Stimulated activated CD4-positive, alpha-beta T cell treated with anti-CD3 and anti-CD28 coated beads, TNF-alpha, amount 100 ng/mL, for 24 hours (primary cell): Measurements from ENCODE around the gene GDA.
"Not testable (repeated sequence)": the region's sequence is repeated elsewhere in the genome, so short reads cannot be mapped to it uniquely, and the experiment has no call there.

ENCODE experiments used
- DNase-seq, 3 experiments: peaks; one replicate each; pipeline ENCODE4 v3.0.0-alpha.2; 2020; ENCODE audit warnings: low read depth in 3 of 3

Gene GDA

DNA sequence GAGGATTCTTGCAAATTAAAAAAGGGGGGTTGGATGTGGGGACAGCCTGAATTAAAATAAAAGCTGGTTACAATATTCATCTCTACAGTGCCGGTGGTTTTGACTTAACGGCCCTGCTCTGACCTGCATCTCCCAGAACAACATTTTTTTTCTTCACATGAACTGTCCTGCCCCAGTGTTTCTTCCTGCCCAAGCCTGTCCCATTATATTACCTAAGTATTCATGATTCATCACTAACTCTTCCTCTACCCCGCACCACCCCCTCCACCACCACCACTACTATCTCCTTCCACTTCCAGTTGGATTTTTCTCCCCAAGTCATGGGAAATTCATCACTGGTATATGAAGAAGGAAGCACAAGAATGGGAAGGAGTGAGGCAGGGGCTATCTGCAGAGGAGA is 125.7 kb downstream of the GDA start:
- DNase-seq = no peak

DNA sequence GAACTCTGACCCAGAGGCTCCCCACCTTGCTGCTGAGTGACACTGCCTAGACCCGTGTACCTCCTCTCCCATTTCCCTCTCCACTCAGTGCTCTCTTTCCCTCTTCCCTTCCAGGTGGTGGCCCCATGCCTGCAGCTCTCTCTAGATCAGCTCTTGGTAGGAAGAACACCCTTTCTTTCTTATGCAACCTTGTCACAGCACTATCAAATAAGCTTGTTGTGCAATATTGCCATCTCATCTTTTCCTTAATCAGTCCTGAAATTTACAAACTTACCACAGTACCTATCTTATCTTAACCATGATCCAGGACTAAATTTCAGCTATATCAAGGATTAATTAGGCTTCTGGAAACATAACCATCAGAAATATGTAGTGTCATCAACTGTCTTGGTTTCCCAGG is 127.2 kb downstream of the GDA start:
- no peak for DNase-seq

GRCh38 chr9:72278959-72279358 is 129.7 kb downstream of the GDA start:
- no peak for DNase-seq

- peak; percentile 40 to 57 (median 54) for DNase-seq
Measured at GRCh38 chr9:72280913-72281500, 131.8 kb downstream of the GDA start.

- no peak for DNase-seq
Measured at GRCh38 chr9:72289401-72289800, 140.2 kb downstream of the GDA start.

GRCh38 chr9:72290311-72290710 is 141.1 kb downstream of the GDA start:
- no peak for DNase-seq

DNA sequence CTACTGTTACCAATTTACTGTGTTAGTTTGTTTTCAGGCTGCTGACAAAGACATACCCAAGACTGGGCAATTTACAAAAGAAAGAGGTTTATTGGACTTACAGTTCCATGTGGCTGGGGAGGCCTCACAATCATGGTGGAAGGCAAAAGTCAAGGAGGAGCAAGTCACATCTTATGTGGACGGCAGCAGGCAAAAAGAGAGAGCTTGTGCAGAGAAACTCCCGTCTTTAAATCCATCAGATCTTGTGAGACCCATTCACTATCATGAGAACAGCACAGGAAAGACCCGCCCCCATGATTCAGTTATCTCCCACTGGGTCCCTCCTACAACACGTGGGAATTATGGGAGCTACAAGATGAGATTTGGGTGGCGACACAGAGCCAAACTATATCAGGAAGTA is 142.3 kb downstream of the GDA start:
- DNase-seq = not testable (repeated sequence)

DNA sequence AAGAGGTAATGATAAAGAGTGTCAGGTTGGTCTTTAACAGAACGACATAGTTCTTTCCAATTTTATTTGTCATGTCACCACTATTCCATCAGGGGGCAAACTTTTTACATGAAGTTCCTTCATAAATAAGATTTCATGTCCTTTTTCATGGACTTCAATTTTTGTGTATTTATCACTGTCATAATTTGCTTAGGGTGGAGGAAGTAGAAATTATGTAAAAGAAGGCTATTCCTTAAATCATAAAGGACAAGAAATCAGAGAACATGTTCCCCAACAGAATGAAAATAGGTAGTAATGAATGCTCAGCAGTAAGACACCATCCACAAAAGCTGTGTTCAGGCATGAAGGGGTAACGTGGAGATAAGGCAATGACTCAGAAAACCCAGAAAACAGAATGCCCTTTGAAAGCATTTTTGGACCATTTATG is 143.0 kb downstream of the GDA start:
- no peak for DNase-seq

GRCh38 chr9:72292874-72293607 is 143.8 kb downstream of the GDA start:
- DNase-seq = no peak

GRCh38 chr9:72294936-72295335 is 145.7 kb downstream of the GDA start:
- no peak for DNase-seq

DNA sequence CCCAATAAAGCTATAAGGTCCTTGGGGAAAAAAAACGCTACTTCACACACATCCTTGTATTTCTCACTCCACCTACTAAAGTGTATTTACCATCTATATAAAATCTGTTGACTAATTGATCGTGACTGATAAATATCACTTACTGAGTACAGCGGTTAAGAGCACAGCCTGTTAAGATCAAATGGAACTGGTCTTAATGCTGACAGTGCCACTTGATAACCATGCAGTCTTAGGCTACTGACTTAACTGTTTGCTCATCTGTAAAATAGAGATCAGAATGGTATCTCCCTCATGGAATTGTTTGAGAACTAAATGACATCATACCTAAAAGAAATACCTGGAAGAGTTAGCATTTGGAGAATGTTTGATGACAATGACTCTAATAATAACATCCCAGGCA is 148.3 kb downstream of the GDA start:
- DNase-seq = no peak

DNA sequence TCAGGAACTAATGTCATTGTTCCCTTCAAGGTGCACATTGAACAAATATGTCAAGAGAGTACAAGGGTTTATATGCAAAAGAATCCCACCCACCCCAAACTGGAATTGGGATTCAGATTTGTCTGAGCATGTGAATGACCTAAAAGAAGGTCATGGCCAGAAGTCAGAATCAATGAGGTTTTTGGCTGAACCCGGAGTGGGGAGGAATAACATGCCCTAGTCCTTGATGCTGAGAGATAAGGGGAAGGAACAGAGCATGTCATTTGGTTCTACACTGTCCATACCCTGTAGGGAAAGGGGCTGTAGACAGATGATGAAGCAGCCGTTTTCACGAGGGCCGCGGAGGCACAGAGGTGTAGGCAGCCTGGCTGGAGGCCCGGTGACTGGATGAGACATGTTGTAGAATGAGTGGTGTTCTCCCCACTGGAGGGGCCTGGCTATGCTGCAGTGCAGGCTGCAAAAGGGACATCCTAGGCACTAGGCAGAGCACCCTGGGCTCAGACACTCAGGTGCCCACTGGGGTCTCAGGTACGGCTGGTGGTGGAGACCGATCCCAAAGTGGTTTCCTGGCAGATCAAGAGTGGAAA is 149.9 kb downstream of the GDA start:
- DNase-seq = no peak

DNA sequence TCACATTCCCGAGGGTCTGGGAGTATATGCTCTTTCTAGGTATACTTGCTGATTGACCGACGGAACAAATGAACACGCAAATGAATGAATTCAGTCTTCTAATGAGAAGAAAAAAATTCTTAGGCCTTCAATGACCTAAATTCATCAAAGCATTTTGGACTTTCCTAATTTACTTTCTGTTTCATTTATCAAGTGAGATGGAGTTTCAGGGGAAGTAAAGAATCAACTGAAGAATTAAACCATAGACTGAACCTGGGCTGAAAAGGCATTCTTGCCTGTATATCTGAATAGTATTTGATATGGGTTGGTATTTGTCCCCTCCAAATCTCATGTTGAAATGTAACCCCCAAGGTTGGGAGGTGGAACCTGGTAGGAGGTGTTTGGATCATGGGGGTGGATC is 151.6 kb downstream of the GDA start:
- DNase-seq = no peak
